ENCODE measurements around the gene RBM43.
"Not testable (repeated sequence)": the region's sequence is repeated elsewhere in the genome, so short reads cannot be mapped to it uniquely, and the experiment has no call there.

Gene RBM43

GRCh38 chr2:151268085-151268484 is 6.4 kb upstream of the RBM43 start:
- DNase-seq (ENCODE audit: low spot score) = no peak

GRCh38 chr2:151267537-151267936 is 5.9 kb upstream of the RBM43 start:
- no peak for DNase-seq (ENCODE audit: low spot score)

- no peak for DNase-seq (ENCODE audit: low spot score)
These were observed 4.3 kb upstream of the RBM43 start for GRCh38 chr2:151265991-151266390.

- no peak for DNase-seq (ENCODE audit: low spot score)
These were observed 2.6 kb upstream of the RBM43 start for GRCh38 chr2:151264157-151264825.

- DNase-seq (ENCODE audit: low spot score) = no peak
These were observed 966 bp upstream of the RBM43 start for GRCh38 chr2:151262629-151263028.

- DNase-seq (ENCODE audit: low spot score) = no peak
These were observed 271 bp upstream of the RBM43 start for GRCh38 chr2:151261977-151262291.

GRCh38 chr2:151260573-151261230 is 961 bp downstream of the RBM43 start:
- peak; percentile 28 for DNase-seq (ENCODE audit: low spot score)

- DNase-seq (ENCODE audit: low spot score) = peak; percentile 85
These were observed 3.5 kb downstream of the RBM43 start for GRCh38 chr2:151258121-151258520.

- DNase-seq (ENCODE audit: low spot score) = no peak
These were observed 9.0 kb downstream of the RBM43 start for GRCh38 chr2:151252646-151253045.

- DNase-seq (ENCODE audit: low spot score) = peak; percentile 67
These were observed 10.7 kb downstream of the RBM43 start for GRCh38 chr2:151251012-151251411.

GRCh38 chr2:151247432-151247831 is 14.2 kb downstream of the RBM43 start:
- no peak for DNase-seq (ENCODE audit: low spot score)

- no peak for DNase-seq (ENCODE audit: low spot score)
These were observed 15.5 kb downstream of the RBM43 start for GRCh38 chr2:151246152-151246551.

GRCh38 chr2:151243468-151243867 is 18.2 kb downstream of the RBM43 start:
- DNase-seq (ENCODE audit: low spot score) = no peak

GRCh38 chr2:151241224-151241623 is 20.4 kb downstream of the RBM43 start:
- DNase-seq (ENCODE audit: low spot score) = peak; percentile 52

GRCh38 chr2:151240433-151240832 is 21.2 kb downstream of the RBM43 start:
- DNase-seq (ENCODE audit: low spot score) = no peak

- no peak for DNase-seq (ENCODE audit: low spot score)
These were observed 22.0 kb downstream of the RBM43 start for GRCh38 chr2:151239624-151240023.

GRCh38 chr2:151238527-151239487 is 22.9 kb downstream of the RBM43 start:
- peak; percentile 85 for DNase-seq (ENCODE audit: low spot score)

GRCh38 chr2:151237422-151238025 is 24.1 kb downstream of the RBM43 start:
- DNase-seq (ENCODE audit: low spot score) = peak; percentile 18

GRCh38 chr2:151233760-151234159 is 27.9 kb downstream of the RBM43 start:
- DNase-seq (ENCODE audit: low spot score) = not testable (repeated sequence)

- not testable (repeated sequence) for DNase-seq (ENCODE audit: low spot score)
These were observed 28.4 kb downstream of the RBM43 start for GRCh38 chr2:151233288-151233687.

GRCh38 chr2:151230627-151231140 is 31.0 kb downstream of the RBM43 start:
- no peak for DNase-seq (ENCODE audit: low spot score)

- DNase-seq (ENCODE audit: low spot score) = no peak
These were observed 32.7 kb downstream of the RBM43 start for GRCh38 chr2:151228847-151229512.
